ENCODE results near the gene UTS2. TPM values are rescaled to one million over a fixed set of nuclear protein-coding genes. Genes with fewer than 3 reads are reported as not detected.

Gene UTS2
- total RNA-seq, 6 experiments from 2014 or later: not detected

- no peak for TF ChIP-seq POLR2A (IDR thresholded peaks at IDR 0.05)
- TF ChIP-seq CTCF (IDR thresholded peaks at IDR 0.05): no peak
- no peaks in the 10 kb centered on the region for H3K9me3 ChIP-seq
- ATAC-seq (no peak), DNase-seq (no peak)
- H3K27ac ChIP-seq: no peak overlapping the region
- intact Hi-C loops (cut with DNase I): no loop called here
- H3K27me3 ChIP-seq: no peaks in the 10 kb centered on the region
- 68% methylated on average over 7 of the region's 7 CpGs for WGBS (ENCODE audit: insufficient coverage, low coverage, low lambda C conversion rate, missing lambda C conversion rate)
- no peaks in the 10 kb centered on the region for H3K4me1 ChIP-seq
- H3K4me3 ChIP-seq: no peak overlapping the region
- no peaks in the 10 kb centered on the region for H3K36me3 ChIP-seq
Observed at GRCh38 chr1:7886405-7886745, 33.5 kb upstream of the UTS2 start.

- no peak overlapping the region for H3K4me3 ChIP-seq
- TF ChIP-seq POLR2A (IDR thresholded peaks at IDR 0.05) (no peak), CTCF (IDR thresholded peaks at IDR 0.05) (no peak)
- intact Hi-C loops (cut with DNase I): no loop called here
- 22% methylated on average over 21 of the region's 27 CpGs for WGBS (ENCODE audit: insufficient coverage, low coverage, low lambda C conversion rate, missing lambda C conversion rate)
- no peaks in the 10 kb centered on the region for H3K4me1 ChIP-seq
- no peak overlapping the region for H3K27ac ChIP-seq
- DNase-seq (no peak), ATAC-seq (peak in 1 of 4 donors; percentile 38)
- no peaks in the 10 kb centered on the region for H3K9me3 ChIP-seq
- H3K36me3 ChIP-seq: no peaks in the 10 kb centered on the region
- H3K27me3 ChIP-seq: no peaks in the 10 kb centered on the region
Observed at GRCh38 chr1:7885513-7886404, 32.9 kb upstream of the UTS2 start.

GRCh38 chr1:7884757-7885156 is 31.9 kb upstream of the UTS2 start:
- Histone ChIP-seq H3K4me1 (no peaks in the 10 kb centered on the region), H3K27ac (no peak overlapping the region), H3K36me3 (no peaks in the 10 kb centered on the region), H3K9me3 (no peaks in the 10 kb centered on the region), H3K27me3 (no peaks in the 10 kb centered on the region), H3K4me3 (no peak overlapping the region)
- 93% methylated on average over 1 of the region's 1 CpG for WGBS (ENCODE audit: insufficient coverage, low coverage, low lambda C conversion rate, missing lambda C conversion rate)
- intact Hi-C loops (cut with DNase I): no loop called here
- ATAC-seq (no peak), DNase-seq (no peak)
- TF ChIP-seq CTCF (IDR thresholded peaks at IDR 0.05) (no peak), POLR2A (IDR thresholded peaks at IDR 0.05) (no peak)

- H3K9me3 ChIP-seq: no peaks in the 10 kb centered on the region
- H3K27me3 ChIP-seq: no peaks in the 10 kb centered on the region
- H3K27ac ChIP-seq: no peak overlapping the region
- ATAC-seq (no peak), DNase-seq (no peak)
- TF ChIP-seq POLR2A (IDR thresholded peaks at IDR 0.05): no peak
- no peak for TF ChIP-seq CTCF (IDR thresholded peaks at IDR 0.05)
- no peaks in the 10 kb centered on the region for H3K36me3 ChIP-seq
- WGBS (ENCODE audit: insufficient coverage, low coverage, low lambda C conversion rate, missing lambda C conversion rate): 75% methylated on average over 3 of the region's 3 CpGs
- intact Hi-C loops (cut with DNase I): no loop called here
- H3K4me3 ChIP-seq: no peak overlapping the region
- no peaks in the 10 kb centered on the region for H3K4me1 ChIP-seq
Observed at GRCh38 chr1:7879228-7879627, 26.4 kb upstream of the UTS2 start.
